Prostate gland (tissue), 2 donors: ENCODE measurements around the gene PIAS1.

Experiments used
- POLR2A ChIP-seq: fragments of 450-650 bp; IDR thresholded peaks from one replicate; pipeline ENCODE4 v1.6.1; 2016; ENCODE audit warnings: antibody characterized with exemption, mild to moderate bottlenecking
- POLR2AphosphoS5 ChIP-seq: sonication (generic); formaldehyde crosslinking; IDR thresholded peaks from one replicate; pipeline ENCODE4 v1.6.1; 2017; ENCODE audit warnings: antibody characterized with exemption
- TF ChIP-seq, protein P1 (sequence below), 4 experiments: fragments of 200-600 bp in 2 of 4; fragments of 450-650 bp in 2 of 4; sonication (generic) in 2 of 4; IDR thresholded peaks; 1 replicate in 3 of 4; 2 replicates in 1 of 4; pipeline ENCODE4 v1.5.1; 2016 to 2019; ENCODE audit warnings: antibody characterized with exemption in 4 of 4, mild to moderate bottlenecking in 2 of 4, moderate library complexity in 2 of 4

DNA sequence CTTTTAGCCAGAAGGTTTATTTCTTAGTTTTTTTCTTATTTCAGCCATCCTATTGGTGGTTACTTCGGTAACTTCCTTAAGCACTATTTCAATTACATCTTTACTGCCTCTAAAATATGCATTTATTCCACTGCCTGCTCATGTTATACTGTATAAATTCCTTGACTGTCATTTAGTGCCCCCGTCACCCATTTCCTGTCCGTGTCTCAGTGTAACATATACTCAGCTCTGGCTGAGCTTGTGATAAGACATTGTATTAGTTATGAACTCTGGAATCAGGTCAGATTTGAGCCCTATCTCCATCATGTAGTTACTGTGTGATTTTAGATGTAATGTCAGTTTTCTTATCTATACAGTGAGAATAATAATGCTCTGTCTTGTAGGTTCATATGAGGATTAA lies 24.2 kb downstream of the PIAS1 start:
- TF ChIP-seq, protein P1, sequence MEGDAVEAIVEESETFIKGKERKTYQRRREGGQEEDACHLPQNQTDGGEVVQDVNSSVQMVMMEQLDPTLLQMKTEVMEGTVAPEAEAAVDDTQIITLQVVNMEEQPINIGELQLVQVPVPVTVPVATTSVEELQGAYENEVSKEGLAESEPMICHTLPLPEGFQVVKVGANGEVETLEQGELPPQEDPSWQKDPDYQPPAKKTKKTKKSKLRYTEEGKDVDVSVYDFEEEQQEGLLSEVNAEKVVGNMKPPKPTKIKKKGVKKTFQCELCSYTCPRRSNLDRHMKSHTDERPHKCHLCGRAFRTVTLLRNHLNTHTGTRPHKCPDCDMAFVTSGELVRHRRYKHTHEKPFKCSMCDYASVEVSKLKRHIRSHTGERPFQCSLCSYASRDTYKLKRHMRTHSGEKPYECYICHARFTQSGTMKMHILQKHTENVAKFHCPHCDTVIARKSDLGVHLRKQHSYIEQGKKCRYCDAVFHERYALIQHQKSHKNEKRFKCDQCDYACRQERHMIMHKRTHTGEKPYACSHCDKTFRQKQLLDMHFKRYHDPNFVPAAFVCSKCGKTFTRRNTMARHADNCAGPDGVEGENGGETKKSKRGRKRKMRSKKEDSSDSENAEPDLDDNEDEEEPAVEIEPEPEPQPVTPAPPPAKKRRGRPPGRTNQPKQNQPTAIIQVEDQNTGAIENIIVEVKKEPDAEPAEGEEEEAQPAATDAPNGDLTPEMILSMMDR (IDR thresholded peaks at IDR 0.05): no peak
- no peak for TF ChIP-seq POLR2AphosphoS5
- TF ChIP-seq POLR2A: no peak
